Mammary epithelial cell (primary cell): ENCODE measurements around the gene HOXB9.

Experiments
- CTCF ChIP-seq, 2 donors: IDR thresholded peaks in 1 of 2; conservative IDR thresholded peaks in 1 of 2; 2 replicates each; pipeline ENCODE4 v1.5.1; 2011 to 2012; ENCODE audit warnings: inconsistent platforms in 2 of 2, low read length in 2 of 2, mild to moderate bottlenecking in 2 of 2, control low read depth in 1 of 2, low read depth in 1 of 2; ENCODE audit not compliant: insufficient read depth in 1 of 2; ENCODE audit errors: extremely low read depth in 1 of 2
- EZH2 ChIP-seq: IDR thresholded peaks from 2 replicates; pipeline ENCODE4 v1.6.1; 2012; ENCODE audit warnings: low read length, inconsistent platforms, borderline replicate concordance

- TF ChIP-seq CTCF (conservative IDR thresholded peaks at IDR 0.05 in 1 of 2, IDR thresholded peaks at IDR 0.05 in 1 of 2; ENCODE audit: extremely low read depth in 1 of 2, insufficient read depth in 1 of 2, low read depth in 1 of 2, low read length in 2 of 2) (no peak), EZH2 (no peak)
These were observed 13.0 kb upstream of the HOXB9 start for GRCh38 chr17:48639136-48639535.
